HCT116 (cell line): Measurements from ENCODE around the gene IGF2R.

ENCODE experiments used
- EGR1 ChIP-seq: IDR thresholded peaks from 2 replicates; pipeline ENCODE4 v1.6.1; 2012; ENCODE audit warnings: low read depth
- ELF1 ChIP-seq: IDR thresholded peaks from 2 replicates; pipeline ENCODE4 v1.6.1; 2012; ENCODE audit warnings: low read depth, borderline replicate concordance
- EZH2 ChIP-seq: fragments of 200-600 bp; sonication (generic); IDR thresholded peaks from 2 replicates; pipeline ENCODE4 v1.6.1; 2017; ENCODE audit warnings: antibody characterized with exemption, mixed run types
- EZH2phosphoT487 ChIP-seq: fragments of 200-600 bp; IDR thresholded peaks from 2 replicates; pipeline ENCODE4 v1.6.1; 2018; ENCODE audit warnings: antibody characterized with exemption, borderline replicate concordance
- POLR2A ChIP-seq: IDR thresholded peaks from 2 replicates; pipeline ENCODE4 v1.7.0; 2011; ENCODE audit warnings: borderline replicate concordance; ENCODE audit not compliant: insufficient read depth, insufficient read length; ENCODE audit errors: extremely low read depth
- RAD21 ChIP-seq: IDR thresholded peaks from 2 replicates; pipeline ENCODE4 v1.6.1; 2012; ENCODE audit warnings: low read depth, mild to moderate bottlenecking
- SIN3A ChIP-seq: IDR thresholded peaks from 2 replicates; pipeline ENCODE4 v1.6.1; 2012; ENCODE audit warnings: low read depth
- SP1 ChIP-seq: IDR thresholded peaks from 2 replicates; pipeline ENCODE4 v1.6.1; 2012; ENCODE audit warnings: low read depth
- YY1 ChIP-seq: IDR thresholded peaks from 2 replicates; pipeline ENCODE4 v1.6.1; 2011; ENCODE audit warnings: low read length, low read depth, moderate library complexity, mild to moderate bottlenecking; ENCODE audit not compliant: insufficient replicate concordance; ENCODE audit errors: extremely low read depth
- TF ChIP-seq, protein P1 (sequence below): IDR thresholded peaks from 2 replicates; pipeline ENCODE4 v1.6.1; 2012; ENCODE audit warnings: low read depth
- TF ChIP-seq, protein P2 (sequence below), 3 experiments: fragments of 200-600 bp in 1 of 3; sonication (generic) in 1 of 3; IDR thresholded peaks in 2 of 3; conservative IDR thresholded peaks in 1 of 3; 2 replicates each; pipeline ENCODE4 v1.5.1; 2012 to 2017; ENCODE audit warnings: low read depth in 2 of 3, low read length in 2 of 3, antibody characterized with exemption in 1 of 3, borderline replicate concordance in 1 of 3, control low read depth in 1 of 3, mild to moderate bottlenecking in 1 of 3, mixed read lengths in 1 of 3, mixed run types in 1 of 3, moderate library complexity in 1 of 3; ENCODE audit not compliant: insufficient read depth in 1 of 3
- TF ChIP-seq, protein P3 (sequence below): IDR thresholded peaks from 2 replicates; pipeline ENCODE4 v1.6.1; 2012
- TF ChIP-seq, protein P4 (sequence below): IDR thresholded peaks from 2 replicates; pipeline ENCODE4 v1.6.1; 2012

DNA sequence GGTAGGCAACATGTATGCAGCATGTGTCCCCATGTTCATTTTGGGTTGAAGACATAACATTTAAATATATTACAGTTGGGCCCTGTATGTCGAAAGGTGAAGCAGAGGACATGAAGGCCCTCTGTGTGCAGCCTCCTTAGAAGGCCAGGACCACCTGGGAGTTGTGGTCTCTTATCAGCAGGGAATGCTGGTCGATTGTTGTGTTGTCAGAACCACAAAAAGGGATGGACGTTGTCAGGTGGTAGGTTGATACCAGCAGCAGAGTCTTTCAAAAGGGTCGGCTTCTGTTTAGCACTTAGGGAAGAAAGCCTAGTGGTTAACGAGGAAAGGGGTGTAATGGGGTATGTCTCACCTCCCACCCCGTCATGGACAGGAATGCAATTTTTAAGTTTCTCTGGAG lies 85.4 kb downstream of the IGF2R start:
- TF ChIP-seq, protein P1, sequence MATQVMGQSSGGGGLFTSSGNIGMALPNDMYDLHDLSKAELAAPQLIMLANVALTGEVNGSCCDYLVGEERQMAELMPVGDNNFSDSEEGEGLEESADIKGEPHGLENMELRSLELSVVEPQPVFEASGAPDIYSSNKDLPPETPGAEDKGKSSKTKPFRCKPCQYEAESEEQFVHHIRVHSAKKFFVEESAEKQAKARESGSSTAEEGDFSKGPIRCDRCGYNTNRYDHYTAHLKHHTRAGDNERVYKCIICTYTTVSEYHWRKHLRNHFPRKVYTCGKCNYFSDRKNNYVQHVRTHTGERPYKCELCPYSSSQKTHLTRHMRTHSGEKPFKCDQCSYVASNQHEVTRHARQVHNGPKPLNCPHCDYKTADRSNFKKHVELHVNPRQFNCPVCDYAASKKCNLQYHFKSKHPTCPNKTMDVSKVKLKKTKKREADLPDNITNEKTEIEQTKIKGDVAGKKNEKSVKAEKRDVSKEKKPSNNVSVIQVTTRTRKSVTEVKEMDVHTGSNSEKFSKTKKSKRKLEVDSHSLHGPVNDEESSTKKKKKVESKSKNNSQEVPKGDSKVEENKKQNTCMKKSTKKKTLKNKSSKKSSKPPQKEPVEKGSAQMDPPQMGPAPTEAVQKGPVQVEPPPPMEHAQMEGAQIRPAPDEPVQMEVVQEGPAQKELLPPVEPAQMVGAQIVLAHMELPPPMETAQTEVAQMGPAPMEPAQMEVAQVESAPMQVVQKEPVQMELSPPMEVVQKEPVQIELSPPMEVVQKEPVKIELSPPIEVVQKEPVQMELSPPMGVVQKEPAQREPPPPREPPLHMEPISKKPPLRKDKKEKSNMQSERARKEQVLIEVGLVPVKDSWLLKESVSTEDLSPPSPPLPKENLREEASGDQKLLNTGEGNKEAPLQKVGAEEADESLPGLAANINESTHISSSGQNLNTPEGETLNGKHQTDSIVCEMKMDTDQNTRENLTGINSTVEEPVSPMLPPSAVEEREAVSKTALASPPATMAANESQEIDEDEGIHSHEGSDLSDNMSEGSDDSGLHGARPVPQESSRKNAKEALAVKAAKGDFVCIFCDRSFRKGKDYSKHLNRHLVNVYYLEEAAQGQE, result no peak
- TF ChIP-seq, protein P2, sequence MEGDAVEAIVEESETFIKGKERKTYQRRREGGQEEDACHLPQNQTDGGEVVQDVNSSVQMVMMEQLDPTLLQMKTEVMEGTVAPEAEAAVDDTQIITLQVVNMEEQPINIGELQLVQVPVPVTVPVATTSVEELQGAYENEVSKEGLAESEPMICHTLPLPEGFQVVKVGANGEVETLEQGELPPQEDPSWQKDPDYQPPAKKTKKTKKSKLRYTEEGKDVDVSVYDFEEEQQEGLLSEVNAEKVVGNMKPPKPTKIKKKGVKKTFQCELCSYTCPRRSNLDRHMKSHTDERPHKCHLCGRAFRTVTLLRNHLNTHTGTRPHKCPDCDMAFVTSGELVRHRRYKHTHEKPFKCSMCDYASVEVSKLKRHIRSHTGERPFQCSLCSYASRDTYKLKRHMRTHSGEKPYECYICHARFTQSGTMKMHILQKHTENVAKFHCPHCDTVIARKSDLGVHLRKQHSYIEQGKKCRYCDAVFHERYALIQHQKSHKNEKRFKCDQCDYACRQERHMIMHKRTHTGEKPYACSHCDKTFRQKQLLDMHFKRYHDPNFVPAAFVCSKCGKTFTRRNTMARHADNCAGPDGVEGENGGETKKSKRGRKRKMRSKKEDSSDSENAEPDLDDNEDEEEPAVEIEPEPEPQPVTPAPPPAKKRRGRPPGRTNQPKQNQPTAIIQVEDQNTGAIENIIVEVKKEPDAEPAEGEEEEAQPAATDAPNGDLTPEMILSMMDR (IDR thresholded peaks at IDR 0.05 in 2 of 3, conservative IDR thresholded peaks at IDR 0.05 in 1 of 3; ENCODE audit: borderline replicate concordance in 1 of 3, insufficient read depth in 1 of 3, low read depth in 2 of 3, low read length in 2 of 3), result no peak
- TF ChIP-seq SP1 (no peak), EZH2 (no peak), YY1 (no peak), EZH2phosphoT487 (no peak), SIN3A (no peak), RAD21 (no peak), EGR1 (no peak), ELF1 (no peak), POLR2A (no peak)
- TF ChIP-seq, protein P3, sequence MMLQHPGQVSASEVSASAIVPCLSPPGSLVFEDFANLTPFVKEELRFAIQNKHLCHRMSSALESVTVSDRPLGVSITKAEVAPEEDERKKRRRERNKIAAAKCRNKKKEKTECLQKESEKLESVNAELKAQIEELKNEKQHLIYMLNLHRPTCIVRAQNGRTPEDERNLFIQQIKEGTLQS, result no peak
- TF ChIP-seq, protein P4, sequence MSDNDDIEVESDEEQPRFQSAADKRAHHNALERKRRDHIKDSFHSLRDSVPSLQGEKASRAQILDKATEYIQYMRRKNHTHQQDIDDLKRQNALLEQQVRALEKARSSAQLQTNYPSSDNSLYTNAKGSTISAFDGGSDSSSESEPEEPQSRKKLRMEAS, result no peak
